Measurements from ENCODE around the gene YJU2.

DNA sequence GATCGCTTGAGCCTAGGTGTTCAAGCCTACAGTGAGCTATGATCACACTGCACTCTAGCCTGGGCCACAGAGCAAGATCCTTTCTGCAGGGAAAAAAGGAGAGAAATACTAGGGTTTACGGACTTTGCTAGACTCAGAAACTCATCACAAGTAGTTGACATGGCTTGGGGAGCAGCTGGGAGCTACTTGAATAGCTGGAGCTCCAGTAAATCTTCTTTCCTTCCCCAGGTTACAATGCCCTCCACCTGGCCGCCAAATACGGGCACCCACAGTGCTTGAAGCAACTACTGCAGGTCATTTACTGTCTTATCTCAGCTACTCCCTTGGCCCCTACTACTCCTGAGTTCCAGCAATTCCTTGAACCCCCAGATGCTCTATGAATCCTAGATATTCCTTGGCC is 45.1 kb upstream of the YJU2 start:
- TF ChIP-seq, protein P1, sequence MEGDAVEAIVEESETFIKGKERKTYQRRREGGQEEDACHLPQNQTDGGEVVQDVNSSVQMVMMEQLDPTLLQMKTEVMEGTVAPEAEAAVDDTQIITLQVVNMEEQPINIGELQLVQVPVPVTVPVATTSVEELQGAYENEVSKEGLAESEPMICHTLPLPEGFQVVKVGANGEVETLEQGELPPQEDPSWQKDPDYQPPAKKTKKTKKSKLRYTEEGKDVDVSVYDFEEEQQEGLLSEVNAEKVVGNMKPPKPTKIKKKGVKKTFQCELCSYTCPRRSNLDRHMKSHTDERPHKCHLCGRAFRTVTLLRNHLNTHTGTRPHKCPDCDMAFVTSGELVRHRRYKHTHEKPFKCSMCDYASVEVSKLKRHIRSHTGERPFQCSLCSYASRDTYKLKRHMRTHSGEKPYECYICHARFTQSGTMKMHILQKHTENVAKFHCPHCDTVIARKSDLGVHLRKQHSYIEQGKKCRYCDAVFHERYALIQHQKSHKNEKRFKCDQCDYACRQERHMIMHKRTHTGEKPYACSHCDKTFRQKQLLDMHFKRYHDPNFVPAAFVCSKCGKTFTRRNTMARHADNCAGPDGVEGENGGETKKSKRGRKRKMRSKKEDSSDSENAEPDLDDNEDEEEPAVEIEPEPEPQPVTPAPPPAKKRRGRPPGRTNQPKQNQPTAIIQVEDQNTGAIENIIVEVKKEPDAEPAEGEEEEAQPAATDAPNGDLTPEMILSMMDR (IDR thresholded peaks at IDR 0.05; ENCODE audit: low read depth, low read length, missing input control): no peak
- TF ChIP-seq, protein P2, sequence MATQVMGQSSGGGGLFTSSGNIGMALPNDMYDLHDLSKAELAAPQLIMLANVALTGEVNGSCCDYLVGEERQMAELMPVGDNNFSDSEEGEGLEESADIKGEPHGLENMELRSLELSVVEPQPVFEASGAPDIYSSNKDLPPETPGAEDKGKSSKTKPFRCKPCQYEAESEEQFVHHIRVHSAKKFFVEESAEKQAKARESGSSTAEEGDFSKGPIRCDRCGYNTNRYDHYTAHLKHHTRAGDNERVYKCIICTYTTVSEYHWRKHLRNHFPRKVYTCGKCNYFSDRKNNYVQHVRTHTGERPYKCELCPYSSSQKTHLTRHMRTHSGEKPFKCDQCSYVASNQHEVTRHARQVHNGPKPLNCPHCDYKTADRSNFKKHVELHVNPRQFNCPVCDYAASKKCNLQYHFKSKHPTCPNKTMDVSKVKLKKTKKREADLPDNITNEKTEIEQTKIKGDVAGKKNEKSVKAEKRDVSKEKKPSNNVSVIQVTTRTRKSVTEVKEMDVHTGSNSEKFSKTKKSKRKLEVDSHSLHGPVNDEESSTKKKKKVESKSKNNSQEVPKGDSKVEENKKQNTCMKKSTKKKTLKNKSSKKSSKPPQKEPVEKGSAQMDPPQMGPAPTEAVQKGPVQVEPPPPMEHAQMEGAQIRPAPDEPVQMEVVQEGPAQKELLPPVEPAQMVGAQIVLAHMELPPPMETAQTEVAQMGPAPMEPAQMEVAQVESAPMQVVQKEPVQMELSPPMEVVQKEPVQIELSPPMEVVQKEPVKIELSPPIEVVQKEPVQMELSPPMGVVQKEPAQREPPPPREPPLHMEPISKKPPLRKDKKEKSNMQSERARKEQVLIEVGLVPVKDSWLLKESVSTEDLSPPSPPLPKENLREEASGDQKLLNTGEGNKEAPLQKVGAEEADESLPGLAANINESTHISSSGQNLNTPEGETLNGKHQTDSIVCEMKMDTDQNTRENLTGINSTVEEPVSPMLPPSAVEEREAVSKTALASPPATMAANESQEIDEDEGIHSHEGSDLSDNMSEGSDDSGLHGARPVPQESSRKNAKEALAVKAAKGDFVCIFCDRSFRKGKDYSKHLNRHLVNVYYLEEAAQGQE (IDR thresholded peaks at IDR 0.05): no peak
- no peak for TF ChIP-seq RAD21 (IDR thresholded peaks at IDR 0.05)
- TF ChIP-seq, protein P3, sequence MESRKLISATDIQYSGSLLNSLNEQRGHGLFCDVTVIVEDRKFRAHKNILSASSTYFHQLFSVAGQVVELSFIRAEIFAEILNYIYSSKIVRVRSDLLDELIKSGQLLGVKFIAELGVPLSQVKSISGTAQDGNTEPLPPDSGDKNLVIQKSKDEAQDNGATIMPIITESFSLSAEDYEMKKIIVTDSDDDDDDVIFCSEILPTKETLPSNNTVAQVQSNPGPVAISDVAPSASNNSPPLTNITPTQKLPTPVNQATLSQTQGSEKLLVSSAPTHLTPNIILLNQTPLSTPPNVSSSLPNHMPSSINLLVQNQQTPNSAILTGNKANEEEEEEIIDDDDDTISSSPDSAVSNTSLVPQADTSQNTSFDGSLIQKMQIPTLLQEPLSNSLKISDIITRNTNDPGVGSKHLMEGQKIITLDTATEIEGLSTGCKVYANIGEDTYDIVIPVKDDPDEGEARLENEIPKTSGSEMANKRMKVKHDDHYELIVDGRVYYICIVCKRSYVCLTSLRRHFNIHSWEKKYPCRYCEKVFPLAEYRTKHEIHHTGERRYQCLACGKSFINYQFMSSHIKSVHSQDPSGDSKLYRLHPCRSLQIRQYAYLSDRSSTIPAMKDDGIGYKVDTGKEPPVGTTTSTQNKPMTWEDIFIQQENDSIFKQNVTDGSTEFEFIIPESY (IDR thresholded peaks at IDR 0.05): no peak
- no peak for TF ChIP-seq EGR1 (IDR thresholded peaks at IDR 0.05; ENCODE audit: low read depth in 2 of 2)
- TF ChIP-seq, protein P4, sequence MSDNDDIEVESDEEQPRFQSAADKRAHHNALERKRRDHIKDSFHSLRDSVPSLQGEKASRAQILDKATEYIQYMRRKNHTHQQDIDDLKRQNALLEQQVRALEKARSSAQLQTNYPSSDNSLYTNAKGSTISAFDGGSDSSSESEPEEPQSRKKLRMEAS (IDR thresholded peaks at IDR 0.05): no peak
- no peak for TF ChIP-seq TAF1 (conservative IDR thresholded peaks at IDR 0.05)
- TF ChIP-seq GABPA (IDR thresholded peaks at IDR 0.05 in 1 of 2, conservative IDR thresholded peaks at IDR 0.05 in 1 of 2): no peak
- no peak for TF ChIP-seq SP1 (IDR thresholded peaks at IDR 0.05)

Measured in liver (tissue), 3 donors.